ENCODE measurements around the gene AURKB. TPM values are rescaled to one million over a fixed set of nuclear protein-coding genes. Genes with fewer than 3 reads are reported as not detected.

Gene AURKB
- polyA plus RNA-seq, 1 donor from 2014 or later: 0.84 TPM

DNA sequence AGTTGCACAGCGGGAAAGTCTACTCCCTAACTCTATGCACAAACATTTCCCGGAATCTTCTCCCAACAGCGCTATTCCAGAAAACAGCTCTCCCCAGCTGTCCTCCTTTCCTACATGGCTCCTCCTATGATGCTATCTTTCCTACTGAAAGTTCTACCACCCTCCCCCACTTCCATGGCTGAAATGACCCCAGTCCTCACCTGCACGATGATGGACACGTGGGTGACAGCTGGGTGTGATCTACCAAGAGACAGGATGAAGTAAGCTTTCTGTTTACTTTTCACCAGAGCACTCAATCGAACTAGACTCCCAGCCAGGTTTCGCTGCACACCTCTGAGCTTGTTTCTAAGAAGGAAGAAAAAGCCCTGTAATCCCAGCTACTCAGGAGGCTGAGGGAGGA, 26.8 kb upstream of the AURKB start:
- no peak overlapping the region for H2AFZ ChIP-seq (ENCODE audit: low read depth, low read length)
- H4K20me1 ChIP-seq (ENCODE audit: insufficient read depth): no peaks in the 10 kb centered on the region
- H3K9me3 ChIP-seq (ENCODE audit: low read length): no peaks in the 10 kb centered on the region
- H3K4me2 ChIP-seq (ENCODE audit: low read length): no peak overlapping the region
- no peak overlapping the region for H3K9ac ChIP-seq (ENCODE audit: low read length)
- no peaks in the 10 kb centered on the region for H3F3A ChIP-seq (ENCODE audit: insufficient read depth, low read length, poor library complexity, severe bottlenecking)
- no peaks in the 10 kb centered on the region for H3K9me2 ChIP-seq (ENCODE audit: insufficient read depth, low read length)
- H3K79me2 ChIP-seq (replicated peaks; ENCODE audit: insufficient read depth, low read length): no peaks in the 10 kb centered on the region
- H3K27ac ChIP-seq (ENCODE audit: low read length): no peak overlapping the region
- no peak for TF ChIP-seq TAF1 (IDR thresholded peaks at IDR 0.05; ENCODE audit: low read depth)
- no peak for TF ChIP-seq POLR2AphosphoS5 (IDR thresholded peaks at IDR 0.05)
- no peak for TF ChIP-seq RAD21 (conservative IDR thresholded peaks at IDR 0.05)
- TF ChIP-seq EZH2 (IDR thresholded peaks at IDR 0.05; ENCODE audit: borderline replicate concordance, insufficient read depth, low read length, poor library complexity, severe bottlenecking): no peak
- TF ChIP-seq, protein P1, sequence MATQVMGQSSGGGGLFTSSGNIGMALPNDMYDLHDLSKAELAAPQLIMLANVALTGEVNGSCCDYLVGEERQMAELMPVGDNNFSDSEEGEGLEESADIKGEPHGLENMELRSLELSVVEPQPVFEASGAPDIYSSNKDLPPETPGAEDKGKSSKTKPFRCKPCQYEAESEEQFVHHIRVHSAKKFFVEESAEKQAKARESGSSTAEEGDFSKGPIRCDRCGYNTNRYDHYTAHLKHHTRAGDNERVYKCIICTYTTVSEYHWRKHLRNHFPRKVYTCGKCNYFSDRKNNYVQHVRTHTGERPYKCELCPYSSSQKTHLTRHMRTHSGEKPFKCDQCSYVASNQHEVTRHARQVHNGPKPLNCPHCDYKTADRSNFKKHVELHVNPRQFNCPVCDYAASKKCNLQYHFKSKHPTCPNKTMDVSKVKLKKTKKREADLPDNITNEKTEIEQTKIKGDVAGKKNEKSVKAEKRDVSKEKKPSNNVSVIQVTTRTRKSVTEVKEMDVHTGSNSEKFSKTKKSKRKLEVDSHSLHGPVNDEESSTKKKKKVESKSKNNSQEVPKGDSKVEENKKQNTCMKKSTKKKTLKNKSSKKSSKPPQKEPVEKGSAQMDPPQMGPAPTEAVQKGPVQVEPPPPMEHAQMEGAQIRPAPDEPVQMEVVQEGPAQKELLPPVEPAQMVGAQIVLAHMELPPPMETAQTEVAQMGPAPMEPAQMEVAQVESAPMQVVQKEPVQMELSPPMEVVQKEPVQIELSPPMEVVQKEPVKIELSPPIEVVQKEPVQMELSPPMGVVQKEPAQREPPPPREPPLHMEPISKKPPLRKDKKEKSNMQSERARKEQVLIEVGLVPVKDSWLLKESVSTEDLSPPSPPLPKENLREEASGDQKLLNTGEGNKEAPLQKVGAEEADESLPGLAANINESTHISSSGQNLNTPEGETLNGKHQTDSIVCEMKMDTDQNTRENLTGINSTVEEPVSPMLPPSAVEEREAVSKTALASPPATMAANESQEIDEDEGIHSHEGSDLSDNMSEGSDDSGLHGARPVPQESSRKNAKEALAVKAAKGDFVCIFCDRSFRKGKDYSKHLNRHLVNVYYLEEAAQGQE (IDR thresholded peaks at IDR 0.05; ENCODE audit: borderline replicate concordance): no peak
- no peak for TF ChIP-seq SMC3 (conservative IDR thresholded peaks at IDR 0.05; ENCODE audit: poor library complexity)
- TF ChIP-seq MXI1 (conservative IDR thresholded peaks at IDR 0.05; ENCODE audit: poor library complexity, severe bottlenecking): no peak
- TF ChIP-seq, protein P2, sequence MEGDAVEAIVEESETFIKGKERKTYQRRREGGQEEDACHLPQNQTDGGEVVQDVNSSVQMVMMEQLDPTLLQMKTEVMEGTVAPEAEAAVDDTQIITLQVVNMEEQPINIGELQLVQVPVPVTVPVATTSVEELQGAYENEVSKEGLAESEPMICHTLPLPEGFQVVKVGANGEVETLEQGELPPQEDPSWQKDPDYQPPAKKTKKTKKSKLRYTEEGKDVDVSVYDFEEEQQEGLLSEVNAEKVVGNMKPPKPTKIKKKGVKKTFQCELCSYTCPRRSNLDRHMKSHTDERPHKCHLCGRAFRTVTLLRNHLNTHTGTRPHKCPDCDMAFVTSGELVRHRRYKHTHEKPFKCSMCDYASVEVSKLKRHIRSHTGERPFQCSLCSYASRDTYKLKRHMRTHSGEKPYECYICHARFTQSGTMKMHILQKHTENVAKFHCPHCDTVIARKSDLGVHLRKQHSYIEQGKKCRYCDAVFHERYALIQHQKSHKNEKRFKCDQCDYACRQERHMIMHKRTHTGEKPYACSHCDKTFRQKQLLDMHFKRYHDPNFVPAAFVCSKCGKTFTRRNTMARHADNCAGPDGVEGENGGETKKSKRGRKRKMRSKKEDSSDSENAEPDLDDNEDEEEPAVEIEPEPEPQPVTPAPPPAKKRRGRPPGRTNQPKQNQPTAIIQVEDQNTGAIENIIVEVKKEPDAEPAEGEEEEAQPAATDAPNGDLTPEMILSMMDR (IDR thresholded peaks at IDR 0.05; ENCODE audit: poor library complexity, severe bottlenecking): no peak
- TF ChIP-seq EP300 (conservative IDR thresholded peaks at IDR 0.05; ENCODE audit: poor library complexity, severe bottlenecking): no peak
- H3K36me3 ChIP-seq (ENCODE audit: insufficient read depth, low read length): no peaks in the 10 kb centered on the region
- H3K4me3 ChIP-seq (ENCODE audit: low read length): no peak overlapping the region
- no peaks in the 10 kb centered on the region for H3K27me3 ChIP-seq (ENCODE audit: insufficient read depth, low read depth, low read length)

GRCh38 chr17:8235676-8236075, 25.3 kb upstream of the AURKB start:
- Histone ChIP-seq H3K9me2 (ENCODE audit: insufficient read depth, low read length) (no peaks in the 10 kb centered on the region), H4K20me1 (ENCODE audit: insufficient read depth) (no peaks in the 10 kb centered on the region), H3K27me3 (ENCODE audit: insufficient read depth, low read depth, low read length) (no peaks in the 10 kb centered on the region), H3K9ac (ENCODE audit: low read length) (no peak overlapping the region), H3K27ac (ENCODE audit: low read length) (no peak overlapping the region), H3K4me3 (ENCODE audit: low read length) (no peak overlapping the region), H3F3A (ENCODE audit: insufficient read depth, low read length, poor library complexity, severe bottlenecking) (no peaks in the 10 kb centered on the region), H3K4me2 (ENCODE audit: low read length) (no peak overlapping the region), H3K9me3 (ENCODE audit: low read length) (no peaks in the 10 kb centered on the region), H3K36me3 (ENCODE audit: insufficient read depth, low read length) (no peaks in the 10 kb centered on the region), H2AFZ (ENCODE audit: low read depth, low read length) (no peak overlapping the region), H3K79me2 (replicated peaks; ENCODE audit: insufficient read depth, low read length) (no peaks in the 10 kb centered on the region)
- TF ChIP-seq, protein P1 (IDR thresholded peaks at IDR 0.05; ENCODE audit: borderline replicate concordance): no peak
- TF ChIP-seq EP300 (conservative IDR thresholded peaks at IDR 0.05; ENCODE audit: poor library complexity, severe bottlenecking) (no peak), SMC3 (conservative IDR thresholded peaks at IDR 0.05; ENCODE audit: poor library complexity) (no peak), MXI1 (conservative IDR thresholded peaks at IDR 0.05; ENCODE audit: poor library complexity, severe bottlenecking) (no peak), EZH2 (IDR thresholded peaks at IDR 0.05; ENCODE audit: borderline replicate concordance, insufficient read depth, low read length, poor library complexity, severe bottlenecking) (no peak), TAF1 (IDR thresholded peaks at IDR 0.05; ENCODE audit: low read depth) (no peak)
- TF ChIP-seq, protein P2 (IDR thresholded peaks at IDR 0.05; ENCODE audit: poor library complexity, severe bottlenecking): no peak
